GM12892 (cell line): Measurements from ENCODE around the gene TBX2.

Experiments used
- POLR2A ChIP-seq: IDR thresholded peaks from 2 replicates; pipeline ENCODE4 v1.6.1; 2011; ENCODE audit warnings: low read depth, low read length, control low read depth
- POLR2AphosphoS5 ChIP-seq: IDR thresholded peaks from 2 replicates; pipeline ENCODE4 v1.6.1; 2011; ENCODE audit warnings: low read depth, low read length, control low read depth
- TAF1 ChIP-seq: IDR thresholded peaks from 2 replicates; pipeline ENCODE4 v1.6.1; 2011; ENCODE audit warnings: low read depth, mild to moderate bottlenecking, control low read depth, low read length, borderline replicate concordance

- TF ChIP-seq POLR2A (no peak), TAF1 (no peak), POLR2AphosphoS5 (no peak)
Measured at GRCh38 chr17:61368832-61369450, 30.7 kb upstream of the TBX2 start.
